NCI-H1092 treated with DMSO at 0.1 percent for 48 hours (cell line): ENCODE data around the gene CCL24.
"Not testable (repeated sequence)": the region's sequence is repeated elsewhere in the genome, so short reads cannot be mapped to it uniquely, and the experiment has no call there.

Source experiments
- DNase-seq: peaks from one replicate; lab custom pipeline; 2025; lab: John Stamatoyannopoulos, UW

CCL24 gene, protein sequence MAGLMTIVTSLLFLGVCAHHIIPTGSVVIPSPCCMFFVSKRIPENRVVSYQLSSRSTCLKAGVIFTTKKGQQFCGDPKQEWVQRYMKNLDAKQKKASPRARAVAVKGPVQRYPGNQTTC

DNA sequence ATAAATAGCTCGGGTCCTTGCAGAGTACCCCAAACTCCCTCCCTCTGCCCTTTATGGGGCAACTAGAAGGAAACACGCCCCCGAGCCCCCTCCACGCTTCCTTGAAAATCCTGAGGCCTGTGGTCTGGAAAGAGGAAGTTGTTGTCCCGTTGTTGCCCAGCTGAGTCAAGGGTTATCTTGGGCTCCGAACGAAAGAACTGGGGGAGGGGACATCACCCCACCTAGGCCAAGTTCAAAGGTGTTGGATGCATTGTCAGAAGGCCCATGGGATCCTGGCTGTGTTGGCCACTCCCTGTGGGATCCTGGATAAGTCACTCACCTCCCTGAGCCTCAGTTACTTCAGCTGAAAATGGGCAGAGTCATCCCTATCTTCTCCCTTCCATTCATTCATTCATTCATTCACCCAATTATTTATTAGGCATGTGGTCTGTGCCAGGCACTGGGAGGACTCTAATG lies at the start of gene CCL24:
Gene CCL24, minus strand, starts transcription at position 26 of the 456 bp plus-strand sequence. CDS start 91 bp downstream, outside the sequence.
- no peak for DNase-seq

DNA sequence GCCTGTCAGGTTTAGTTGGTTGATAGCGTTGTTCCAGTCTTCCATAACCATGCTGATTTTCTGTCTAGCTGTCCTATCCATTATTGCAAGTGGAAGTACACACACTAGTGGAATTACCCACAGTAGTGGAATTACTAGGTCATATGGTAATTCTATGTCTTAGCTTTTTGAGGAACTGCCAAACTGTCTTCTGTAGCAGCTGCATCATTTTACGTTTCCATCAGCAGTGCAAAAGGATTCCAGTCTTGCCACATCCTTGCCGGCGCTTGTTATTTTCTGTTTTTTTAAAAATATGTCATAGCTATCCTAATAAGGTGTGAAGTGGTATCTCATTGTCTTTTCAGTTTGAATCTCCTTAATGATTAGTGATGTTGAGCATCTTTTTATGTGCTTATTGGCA lies 48.0 kb upstream of the CCL24 start:
- no peak for DNase-seq

DNA sequence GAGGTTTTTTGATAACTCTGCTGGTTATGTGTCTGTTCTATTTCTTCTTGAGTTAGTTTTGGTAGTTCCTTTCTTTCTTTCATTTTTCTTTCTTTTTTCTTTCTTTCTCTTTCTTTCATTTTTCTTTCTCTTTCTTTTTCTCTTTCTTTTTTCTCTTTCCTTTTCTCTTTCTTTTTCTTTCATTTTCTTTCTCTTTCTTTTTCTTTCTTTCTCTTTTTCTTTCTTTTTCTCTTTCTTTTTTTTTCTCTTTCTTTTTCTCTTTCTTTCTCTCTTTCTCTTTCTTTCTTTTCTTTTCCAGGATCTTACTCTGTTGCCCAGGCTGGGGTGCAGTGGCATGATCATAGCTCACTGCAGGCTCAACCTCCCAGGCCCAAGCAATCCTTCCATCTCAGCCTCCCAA lies 44.8 kb upstream of the CCL24 start:
- DNase-seq: no peak

DNA sequence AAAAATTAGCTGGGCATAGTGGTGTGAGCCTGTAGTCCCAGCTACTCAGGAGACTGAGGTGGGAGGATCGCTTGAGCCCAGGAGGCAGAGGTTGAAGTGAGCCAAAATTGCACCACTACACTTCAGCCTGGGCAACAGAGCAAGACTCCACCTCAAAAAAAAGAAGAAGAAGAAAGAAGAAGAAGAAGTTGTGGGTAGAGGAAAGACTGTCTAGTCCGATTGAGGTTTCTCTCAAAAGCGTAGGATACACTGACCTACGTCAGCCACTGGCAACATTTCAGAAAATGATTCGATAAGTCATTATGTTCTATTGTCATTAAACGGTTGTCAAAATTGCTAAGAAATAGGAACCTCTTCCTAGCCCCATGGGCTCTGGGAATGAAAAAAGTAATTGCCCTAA lies 42.9 kb upstream of the CCL24 start:
- no peak for DNase-seq

DNA sequence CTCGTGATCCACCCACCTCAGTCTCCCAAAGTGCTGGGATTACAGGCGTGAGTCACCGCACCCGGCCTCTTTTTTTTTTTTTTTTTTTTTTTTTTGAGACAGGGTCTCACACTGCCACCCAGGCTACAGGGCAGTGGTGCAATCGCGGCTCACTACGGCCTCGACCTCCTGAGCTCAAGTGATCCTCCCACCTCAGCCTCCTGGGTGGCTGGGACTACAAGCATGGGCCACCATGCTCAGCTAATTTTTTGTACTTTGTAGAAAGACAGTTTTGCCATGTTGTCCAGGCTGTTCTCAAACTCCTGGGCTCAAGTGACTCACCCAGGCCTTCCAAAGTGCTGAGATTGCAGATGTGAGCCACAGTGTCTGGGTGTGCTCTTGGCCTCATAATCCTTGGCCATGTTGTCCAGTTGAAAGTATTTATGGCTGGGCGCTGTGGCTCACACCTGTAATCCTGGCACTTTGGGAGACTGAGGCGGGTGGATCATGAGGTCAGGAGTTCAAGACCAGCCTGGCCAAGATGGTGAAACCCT lies 41.3 kb upstream of the CCL24 start:
- DNase-seq: not testable (repeated sequence)

DNA sequence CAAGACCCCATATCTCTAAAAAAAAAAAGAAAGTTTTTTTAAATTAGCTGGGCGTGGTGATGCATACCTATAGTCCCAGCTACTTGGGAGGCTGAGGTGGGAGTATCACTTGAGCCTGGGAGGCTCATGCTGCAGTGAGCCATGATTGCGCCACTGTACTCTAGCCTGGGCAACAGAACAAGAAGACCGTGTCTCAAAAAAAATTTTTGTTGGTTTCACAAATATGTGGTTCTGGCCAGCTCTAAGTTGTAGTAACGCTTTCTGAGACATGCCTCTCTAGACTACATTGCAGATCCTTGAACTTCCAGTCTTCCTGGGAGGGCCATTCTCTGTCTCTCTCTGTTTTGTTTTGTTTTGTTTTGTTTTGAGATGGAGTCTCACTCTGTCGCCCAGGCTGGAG lies 40.6 kb upstream of the CCL24 start:
- DNase-seq: no peak

DNA sequence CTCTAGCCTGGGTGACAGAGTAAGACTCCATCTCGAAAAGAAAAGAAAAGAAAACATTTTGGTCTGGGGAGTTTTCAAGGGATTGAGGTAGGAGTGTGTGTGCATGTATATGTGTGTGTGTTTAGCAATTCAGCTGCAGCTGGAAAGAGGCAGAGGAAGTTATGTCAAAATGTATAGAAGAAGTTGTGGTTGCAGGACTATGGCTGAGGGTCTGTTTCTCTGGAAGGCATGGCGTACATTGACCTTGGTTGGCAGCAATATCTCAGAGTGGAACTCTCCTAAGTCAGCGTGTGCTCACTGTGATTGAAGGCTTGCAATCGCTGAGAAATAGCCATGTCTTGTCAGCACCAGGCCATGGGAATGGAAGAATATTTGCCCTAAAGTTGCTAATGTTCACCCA lies 36.6 kb upstream of the CCL24 start:
- no peak for DNase-seq

DNA sequence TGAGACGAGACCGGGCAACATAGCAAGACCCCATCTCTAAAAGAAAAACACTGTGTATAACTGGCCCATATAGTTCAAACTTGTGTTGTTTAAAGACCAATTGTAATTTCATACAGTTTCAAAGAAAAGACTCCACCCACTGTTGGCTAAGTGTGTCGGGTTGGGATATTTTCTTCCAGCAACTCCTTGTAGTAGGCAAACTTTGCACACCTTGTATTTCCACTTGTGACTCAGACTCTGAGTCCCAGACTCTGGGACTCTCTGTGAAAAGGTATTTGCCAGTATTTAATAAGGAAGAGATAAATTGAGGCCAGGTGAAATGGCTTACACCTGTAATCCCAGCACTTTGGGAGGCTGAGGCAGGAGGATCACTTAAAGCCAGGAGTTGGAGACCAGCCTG lies 36.0 kb upstream of the CCL24 start:
- no peak for DNase-seq

DNA sequence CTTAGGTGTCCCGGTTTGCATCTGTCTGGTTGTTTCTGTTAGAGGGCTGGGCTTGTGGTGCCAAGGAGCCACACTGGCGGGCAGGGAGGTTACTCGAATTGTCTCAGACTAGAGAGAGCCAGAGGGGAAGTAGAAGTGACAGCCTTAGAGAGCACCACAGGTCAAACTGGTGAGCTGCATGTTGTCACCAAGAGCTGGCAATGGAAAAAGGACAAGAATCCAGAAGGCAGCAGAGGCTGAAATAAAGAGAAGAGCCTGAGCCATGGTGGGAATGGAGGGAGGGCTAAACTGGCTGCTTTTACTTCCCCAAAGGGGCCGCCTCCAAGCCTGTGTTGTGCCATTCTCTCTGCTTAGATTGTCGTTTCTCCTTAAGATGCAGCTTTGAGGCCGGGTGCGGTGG lies 34.1 kb upstream of the CCL24 start:
- DNase-seq: no peak

DNA sequence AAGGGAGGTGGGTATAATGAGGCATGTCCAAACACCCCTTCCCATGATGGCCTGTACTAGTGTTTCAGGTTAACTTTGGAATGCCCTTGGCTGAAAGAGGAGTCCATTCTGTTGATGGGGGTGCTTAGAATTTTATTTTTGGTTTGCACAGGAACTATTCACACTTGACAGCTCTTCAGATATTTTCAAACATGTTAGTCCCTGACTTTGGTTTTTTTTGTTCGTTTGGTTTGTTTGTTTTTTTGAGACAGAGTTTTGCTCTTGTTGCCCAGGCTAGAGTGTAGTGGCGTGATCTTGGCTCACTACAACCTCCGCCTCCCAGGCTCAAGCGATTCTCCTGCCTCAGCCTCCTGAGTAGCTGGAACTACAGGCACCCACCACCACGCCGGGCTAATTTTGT lies 31.5 kb upstream of the CCL24 start:
- DNase-seq: not testable (repeated sequence)

DNA sequence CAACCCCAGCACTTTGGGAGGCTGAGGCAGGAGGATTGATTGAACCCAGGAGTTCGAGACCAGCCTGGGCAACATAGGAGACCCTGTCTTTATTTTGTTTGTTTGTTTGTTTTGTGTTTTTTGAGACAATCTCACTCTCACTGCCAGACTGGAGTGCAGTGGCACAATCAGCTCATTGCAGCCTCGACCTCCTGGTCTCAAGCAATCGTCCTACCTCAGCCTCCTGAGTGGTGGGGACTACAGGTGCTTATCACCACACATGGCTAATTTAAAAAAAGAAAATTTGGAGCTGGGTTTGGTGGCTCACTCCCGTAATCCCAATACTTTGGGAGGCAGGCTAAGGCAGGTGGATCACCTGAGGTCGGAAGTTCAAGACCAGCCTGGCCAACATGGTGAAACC lies 30.6 kb upstream of the CCL24 start:
- DNase-seq: no peak

DNA sequence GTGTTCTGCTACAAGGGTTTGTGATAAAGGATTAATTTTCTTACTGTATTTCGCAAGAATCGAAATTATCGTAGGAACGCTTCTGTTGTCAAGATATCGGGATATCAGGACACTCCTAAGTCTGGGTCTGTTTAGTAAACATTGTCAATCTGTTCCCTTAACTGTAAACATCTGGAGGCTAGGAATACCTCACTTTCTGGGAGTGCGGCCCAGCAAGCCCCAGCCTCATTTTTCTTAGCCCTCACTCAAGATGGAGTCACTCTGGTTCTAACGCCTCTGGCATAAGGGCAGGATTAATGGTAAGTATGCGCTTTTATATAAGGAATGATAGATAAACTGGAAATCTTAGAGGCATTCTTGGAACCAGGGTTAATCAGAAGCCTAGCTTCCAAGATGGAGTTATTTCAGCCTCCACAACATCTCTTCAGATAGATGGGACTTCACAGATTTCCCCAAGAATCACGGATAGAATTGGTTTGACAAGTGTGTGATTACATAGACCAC lies 30.1 kb upstream of the CCL24 start:
- DNase-seq: no peak

DNA sequence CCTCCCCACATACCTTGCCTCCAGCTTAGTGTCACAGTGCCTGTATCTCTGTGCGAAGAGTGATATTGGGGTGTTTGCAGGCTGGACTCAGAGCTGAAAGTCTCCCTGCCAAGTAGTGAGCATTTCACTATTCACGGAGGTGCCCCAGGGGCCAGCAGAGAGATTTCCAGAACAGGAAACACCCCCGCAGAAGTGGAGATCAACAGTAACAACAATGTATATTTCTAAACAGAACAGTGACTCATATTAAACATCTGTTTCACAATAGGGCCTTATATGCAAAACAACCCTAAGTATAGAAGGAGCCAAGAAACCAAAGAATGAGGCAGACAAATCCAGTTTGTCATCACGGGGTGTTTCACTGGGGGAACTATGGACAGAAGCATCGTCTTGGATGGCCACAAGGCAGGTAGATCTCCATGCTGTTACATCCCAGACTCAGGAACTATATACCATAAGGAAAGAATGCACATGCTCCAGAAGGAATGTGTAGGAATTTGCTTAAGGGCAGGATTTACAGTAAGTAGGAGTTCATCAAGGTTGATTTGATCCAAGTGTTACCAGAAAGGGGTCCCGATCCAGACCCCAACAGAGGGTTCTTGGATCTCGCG lies 29.3 kb upstream of the CCL24 start:
- no peak for DNase-seq

DNA sequence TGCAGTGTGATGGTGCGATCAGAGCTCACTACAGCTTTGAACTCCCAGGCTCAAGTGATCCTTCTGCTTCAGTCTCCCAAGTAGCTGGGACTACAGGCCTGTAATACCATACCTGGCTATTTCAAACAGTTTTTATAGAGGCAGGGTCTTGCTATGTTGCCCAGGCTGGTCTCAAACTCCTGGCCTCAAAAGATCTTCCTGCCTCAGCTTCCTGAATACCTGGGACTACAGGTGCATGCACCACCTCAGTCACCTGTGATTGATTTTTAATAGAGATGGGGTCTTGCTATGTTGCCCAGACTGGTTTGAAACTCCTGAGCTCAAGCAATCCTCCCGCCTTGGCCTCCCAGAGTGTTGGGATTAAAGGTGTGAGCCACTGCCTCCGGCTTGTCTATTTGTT lies 26.4 kb upstream of the CCL24 start:
- DNase-seq: no peak

DNA sequence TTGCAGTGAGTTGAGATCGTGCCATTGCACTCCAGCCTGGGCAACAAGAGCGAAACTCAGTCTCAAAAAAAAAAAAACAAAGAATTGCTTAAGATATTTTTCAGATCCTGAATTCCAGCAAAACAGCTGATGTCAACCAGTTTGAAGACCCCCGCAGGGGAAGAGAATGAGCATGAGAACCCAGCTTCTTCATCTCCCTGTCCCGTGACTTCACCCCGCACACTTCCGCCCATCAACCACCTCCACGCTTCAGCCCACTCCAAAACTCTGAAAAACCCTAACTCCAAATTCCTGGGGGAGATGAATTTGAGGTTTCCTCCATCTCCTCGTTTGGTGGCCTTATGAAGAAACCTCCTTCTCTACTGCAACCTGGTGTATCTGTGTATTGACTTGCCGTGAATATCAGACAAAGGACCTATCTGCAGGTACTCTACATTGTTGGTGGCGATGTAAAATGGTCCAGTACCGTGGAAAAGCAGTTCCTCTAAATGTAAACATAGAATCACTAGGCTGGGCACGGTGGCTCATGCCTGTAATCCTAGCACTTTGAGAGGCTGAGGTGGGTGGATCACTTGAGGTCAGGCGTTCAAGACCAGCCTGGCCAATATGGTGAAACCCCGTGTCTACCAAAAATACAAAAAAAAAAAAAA lies 24.8 kb upstream of the CCL24 start:
- DNase-seq: not testable (repeated sequence)

DNA sequence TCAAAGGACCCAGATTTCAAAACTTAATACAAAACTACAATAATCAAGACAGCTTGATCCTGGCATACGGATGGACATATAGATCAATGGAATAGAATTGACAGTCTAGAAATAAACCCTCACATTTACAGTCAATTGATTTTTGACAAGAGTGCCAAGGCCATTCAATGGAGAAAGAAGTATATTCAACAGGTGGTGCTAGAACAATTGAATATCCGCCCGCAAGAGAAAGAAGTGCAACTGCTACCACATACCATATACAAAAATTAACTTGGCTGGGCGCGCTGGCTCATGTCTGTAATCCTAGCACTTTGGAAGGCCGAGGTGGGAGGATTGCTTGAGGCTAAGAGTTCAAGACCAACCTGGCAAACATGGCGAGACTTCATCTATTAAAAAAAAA lies 23.2 kb upstream of the CCL24 start:
- no peak for DNase-seq

DNA sequence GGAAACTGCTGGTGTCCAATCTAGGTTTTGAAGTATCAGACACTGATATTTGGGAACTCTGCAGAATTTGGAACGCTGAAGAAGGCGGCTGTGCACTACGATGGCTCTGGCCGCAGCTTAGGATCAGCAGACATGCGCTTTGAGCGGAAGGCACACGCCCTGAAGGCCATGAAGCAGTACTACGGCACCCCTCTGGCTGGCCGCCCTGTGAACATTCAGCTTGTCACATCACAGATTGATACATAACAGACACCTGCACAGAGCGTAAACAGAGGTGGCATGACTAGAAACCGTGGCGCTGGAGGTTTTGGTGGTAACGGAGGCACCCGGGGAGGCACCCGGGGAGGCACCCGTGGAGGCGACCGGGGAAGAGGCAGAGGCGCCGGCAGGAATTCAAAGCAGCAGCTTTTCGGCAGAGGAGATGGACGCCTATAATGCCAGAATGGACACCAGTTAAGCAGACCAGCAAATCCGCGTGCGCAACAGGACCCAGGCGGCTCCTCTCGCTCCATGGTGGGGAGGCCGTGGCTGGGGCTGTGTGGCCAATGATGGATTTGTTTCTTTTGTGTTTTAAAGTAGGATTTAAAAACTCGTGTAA lies 22.2 kb upstream of the CCL24 start:
- no peak for DNase-seq

DNA sequence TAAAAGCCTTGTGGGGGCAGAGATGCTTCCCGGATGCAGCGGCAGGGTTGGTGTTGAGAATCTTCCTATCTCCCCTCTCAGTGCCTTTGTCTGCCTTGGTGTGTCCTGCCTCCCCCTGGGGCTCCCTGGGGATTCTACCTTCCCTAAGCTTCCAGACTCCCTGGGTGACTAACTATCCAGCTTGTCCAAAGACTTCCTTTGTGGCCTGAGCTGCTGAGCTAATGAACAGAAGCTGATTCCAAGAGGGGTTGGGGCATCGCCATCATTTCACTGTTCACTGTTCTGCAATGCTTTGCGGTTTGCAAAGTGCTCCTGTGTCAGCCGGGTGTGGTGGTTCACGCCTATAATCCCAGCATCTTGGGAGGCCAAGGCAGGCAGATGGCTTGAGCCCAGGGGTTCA lies 20.1 kb upstream of the CCL24 start:
- DNase-seq: not testable (repeated sequence)

DNA sequence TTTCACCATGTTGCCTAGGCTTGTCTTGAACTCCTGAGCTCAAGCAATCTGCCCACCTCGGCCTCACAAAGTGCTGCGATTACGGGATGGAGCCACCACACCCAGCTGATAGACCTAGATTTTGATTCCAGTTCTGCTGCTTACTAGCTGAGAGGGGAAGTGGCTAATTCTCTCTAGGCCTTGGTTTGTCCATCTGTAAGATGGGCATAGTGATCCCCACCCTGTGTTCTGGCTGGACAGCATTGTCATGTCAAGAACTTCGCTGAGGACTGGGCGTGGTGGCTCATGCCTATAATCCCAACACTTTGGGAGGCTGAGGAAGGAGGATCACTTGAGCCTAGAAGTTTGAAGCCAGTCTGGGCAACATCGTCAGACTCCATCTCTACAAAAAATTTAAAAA lies 17.4 kb upstream of the CCL24 start:
- DNase-seq: no peak

DNA sequence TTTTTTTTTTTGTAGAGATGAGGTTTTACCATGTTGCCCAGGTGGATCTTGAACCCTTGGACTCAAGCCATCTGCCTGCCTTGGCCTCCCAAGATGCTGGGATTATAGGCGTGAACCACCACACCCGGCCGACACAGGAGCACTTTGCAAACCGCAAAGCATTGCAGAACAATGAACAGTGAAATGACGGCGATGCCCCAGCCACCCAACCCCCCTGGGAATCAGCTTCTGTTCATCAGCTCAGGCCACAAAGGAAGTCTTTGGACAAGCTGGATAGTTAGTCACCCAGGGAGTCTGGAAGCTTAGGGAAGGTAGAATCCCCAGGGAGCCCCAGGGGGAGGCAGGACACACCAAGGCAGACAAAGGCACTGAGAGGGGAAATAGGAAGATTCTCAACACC lies 16.1 kb upstream of the CCL24 start:
- DNase-seq: not testable (repeated sequence)

DNA sequence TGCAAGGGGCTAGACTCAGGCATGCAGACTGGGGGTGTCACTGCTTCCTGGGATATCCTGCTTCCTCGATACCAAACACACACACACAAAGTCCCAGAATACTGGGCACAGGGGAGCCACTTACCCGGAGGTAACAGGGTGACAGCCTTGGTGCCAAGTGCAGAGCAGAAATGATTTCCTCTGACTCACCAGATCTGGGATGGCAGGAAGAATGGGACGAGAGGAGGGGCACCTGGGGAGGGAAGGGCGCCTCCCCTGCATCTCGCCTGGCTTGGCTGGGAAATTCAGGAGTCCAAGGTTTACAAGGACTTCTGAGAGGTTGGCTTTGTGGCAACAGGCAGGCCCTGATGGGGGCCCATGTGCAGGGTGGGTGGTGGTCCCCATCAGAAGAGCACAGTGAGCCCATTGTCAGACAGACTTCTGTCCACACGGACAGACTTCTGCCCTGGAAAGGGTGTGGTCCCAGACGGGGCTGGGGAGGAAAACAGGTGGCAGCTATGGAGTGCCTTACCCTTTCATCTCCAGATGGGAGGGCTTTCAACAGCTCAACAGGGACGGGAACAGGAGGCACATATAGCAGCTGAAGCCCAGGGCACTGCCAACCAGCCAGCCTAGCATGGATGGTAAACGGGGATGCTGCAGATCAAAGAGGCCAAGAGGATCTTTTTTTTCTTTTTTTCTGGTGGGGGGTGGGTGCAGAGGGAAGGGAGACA lies 9.7 kb upstream of the CCL24 start:
- DNase-seq: no peak

DNA sequence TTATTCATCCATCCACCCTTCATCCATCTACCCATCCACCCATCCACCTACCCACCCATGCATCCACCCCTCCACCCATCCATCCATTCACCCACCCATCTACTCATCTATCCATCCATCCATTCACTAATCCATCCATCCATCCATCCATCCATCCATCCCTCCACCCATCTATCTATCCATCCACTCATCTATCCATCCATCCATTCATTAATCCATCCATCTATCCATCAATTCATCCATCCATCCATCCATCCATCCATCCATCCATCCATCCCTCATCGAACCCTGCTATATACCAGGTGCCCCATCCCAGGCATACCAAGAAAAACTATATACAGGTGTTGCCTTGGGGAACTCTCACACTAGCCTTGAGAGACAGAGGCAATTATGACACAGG lies 7.1 kb upstream of the CCL24 start:
- no peak for DNase-seq
